HG03575 (cell line): ENCODE data around the gene LPCAT2.

Source experiments
- ATAC-seq: cut with Tn5 transposase; IDR thresholded peaks from one replicate; pipeline ENCODE4 v1.9.1; 2021; ENCODE audit not compliant: unreplicated experiment, insufficient number of reproducible peaks, low FRiP score; ENCODE audit errors: extremely low read depth

LPCAT2 gene

DNA sequence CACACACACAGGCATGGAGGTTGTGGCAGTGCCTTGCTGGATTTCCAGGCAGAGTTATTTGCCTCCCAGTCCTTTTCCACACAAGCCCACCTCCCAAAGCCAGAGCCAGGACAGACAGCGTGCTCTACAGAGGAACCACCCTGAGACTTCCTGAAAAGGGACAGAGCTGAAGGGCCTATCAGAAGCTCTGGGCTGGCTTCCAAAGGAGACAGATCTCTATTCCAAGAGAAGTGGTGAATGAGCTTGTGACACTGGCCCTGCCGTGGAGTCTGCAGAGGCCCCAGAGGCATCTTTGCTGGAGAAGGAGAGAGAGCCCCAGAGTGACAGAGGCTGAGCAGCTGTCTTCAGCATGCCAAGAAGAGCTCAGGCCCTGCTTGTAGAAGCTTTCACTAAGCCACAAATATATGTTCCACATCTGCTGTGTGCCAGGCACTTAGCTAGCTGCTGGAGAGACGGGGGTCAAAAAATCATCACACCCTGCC, 8.3 kb upstream of the LPCAT2 start:
- no peak for ATAC-seq

DNA sequence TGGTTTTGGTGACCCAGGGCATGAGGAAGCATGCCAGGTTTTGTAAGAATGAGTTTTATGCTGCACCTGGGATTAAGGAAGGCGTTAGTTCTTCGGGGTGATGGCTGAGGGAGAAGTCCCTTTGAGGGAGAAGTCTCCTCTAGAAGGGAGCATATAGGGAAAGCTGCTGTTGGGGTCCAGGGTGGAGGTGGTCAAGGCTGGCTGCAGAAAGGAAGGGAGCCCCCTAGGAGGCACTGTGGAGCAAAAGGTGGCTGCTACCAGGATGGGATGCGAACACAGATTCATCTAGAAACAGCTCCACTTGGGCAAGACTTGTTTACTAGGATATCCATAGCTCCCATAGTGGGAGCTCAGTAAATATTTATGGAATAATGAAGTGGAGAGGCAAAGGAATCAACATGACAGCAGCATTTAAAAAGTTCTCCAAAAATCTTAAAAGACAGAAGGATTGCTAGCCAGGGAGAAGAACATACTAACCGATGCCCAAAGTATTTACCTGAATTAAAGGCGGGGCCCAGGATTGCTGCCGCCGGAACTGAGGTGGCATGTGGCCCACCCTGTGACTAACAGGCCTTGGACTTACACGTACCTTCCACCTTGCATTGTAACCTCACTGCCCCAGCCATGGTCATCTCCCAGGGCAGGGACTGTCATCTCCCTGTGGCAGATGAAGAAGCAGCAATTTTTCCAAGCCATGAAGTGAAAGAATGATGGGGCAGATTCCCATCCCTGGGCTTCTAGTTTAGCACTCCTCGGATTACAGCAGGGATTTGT, 7.1 kb upstream of the LPCAT2 start:
- no peak for ATAC-seq

DNA sequence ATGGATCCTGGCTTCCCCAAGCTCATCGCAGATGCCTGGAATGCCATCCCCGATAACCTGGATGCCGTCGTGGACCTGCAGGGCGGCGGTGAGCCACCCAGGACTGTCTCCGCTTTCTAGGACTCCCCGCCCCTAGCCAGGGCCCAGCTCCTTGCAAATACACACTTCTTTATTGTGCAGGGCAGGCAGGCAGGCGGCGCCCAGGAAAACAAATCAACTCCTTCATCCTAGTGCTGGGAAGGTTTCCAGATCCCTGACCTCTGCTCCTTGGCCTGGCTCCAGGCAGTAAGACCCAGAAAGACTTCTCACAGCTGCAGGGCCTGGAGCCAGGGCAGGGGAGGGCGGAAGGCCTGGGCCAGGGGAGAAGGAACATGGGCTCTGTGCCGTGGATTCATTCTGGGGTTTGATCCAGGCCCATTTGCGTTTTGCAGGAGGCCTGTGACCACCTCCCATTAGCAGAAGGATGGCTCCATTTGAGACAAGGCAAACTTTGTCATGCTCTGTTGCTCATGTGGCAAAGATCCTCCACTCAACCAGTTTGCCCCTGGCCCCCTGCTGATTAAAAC, 6.0 kb upstream of the LPCAT2 start:
- ATAC-seq, result no peak

DNA sequence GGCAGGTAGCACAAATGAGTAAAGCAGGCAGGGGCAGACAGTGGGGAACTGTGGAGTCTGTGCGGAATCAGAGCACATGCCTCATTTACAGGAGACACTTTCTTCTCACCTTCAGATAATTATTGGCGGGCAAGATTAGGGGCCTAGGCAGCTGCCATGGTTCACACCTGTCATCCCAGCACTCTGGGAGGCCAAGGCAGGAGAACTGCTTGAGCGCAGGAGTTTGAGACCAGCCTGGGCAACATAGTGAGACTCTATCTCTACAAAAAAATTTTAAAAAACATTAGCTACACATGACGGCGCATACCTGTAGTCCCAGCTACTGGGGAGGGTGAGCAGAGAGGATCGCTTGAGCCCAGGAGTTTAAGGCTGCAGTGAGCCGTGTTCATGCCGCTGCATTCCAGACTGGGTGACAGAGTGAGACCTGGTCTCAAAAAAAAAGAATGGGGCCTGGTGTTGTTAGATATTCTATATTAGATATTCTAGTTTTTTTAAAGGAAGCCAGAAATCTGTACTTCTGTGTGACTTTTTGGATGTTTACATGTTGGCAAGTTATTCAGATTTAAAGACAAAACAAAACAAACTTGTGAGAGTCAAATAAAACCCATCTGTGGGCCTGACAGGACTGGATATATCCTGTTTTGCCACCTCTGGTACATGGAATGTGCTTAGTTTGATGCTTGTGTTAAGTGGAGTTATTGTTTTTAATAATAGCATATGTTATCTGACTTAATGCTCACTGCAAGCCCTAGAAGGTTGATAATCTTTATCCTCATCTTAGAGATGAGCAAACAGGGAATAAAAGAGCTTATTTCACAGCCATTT, 4.9 kb upstream of the LPCAT2 start:
- no peak for ATAC-seq

DNA sequence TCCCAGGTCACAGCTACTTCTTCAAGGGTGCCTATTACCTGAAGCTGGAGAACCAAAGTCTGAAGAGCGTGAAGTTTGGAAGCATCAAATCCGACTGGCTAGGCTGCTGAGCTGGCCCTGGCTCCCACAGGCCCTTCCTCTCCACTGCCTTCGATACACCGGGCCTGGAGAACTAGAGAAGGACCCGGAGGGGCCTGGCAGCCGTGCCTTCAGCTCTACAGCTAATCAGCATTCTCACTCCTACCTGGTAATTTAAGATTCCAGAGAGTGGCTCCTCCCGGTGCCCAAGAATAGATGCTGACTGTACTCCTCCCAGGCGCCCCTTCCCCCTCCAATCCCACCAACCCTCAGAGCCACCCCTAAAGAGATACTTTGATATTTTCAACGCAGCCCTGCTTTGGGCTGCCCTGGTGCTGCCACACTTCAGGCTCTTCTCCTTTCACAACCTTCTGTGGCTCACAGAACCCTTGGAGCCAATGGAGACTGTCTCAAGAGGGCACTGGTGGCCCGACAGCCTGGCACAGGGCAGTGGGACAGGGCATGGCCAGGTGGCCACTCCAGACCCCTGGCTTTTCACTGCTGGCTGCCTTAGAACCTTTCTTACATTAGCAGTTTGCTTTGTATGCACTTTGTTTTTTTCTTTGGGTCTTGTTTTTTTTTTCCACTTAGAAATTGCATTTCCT, 3.4 kb upstream of the LPCAT2 start:
- ATAC-seq, result no peak

DNA sequence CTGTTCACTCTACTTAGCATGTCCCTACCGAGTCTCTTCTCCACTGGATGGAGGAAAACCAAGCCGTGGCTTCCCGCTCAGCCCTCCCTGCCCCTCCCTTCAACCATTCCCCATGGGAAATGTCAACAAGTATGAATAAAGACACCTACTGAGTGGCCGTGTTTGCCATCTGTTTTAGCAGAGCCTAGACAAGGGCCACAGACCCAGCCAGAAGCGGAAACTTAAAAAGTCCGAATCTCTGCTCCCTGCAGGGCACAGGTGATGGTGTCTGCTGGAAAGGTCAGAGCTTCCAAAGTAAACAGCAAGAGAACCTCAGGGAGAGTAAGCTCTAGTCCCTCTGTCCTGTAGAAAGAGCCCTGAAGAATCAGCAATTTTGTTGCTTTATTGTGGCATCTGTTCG, 2.8 kb upstream of the LPCAT2 start:
- ATAC-seq, result no peak

DNA sequence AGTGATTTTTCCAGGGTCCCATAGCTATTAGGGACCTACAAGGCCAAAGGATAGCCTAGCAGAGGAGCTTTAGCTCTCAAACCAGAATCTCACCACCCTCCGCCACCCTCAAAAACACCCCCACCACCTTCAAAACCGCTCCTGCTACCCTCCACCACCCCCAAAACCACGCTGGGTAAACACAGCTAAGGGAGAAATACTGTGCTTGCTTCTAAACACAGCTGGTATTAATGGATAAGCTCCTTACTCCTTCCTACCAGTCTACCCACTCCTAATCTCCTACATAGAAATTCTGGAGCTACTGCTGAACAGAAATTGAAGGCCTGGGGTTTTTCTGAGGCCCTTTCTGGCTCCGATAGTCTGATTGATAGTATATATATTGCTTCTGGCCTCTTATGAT, 2.2 kb upstream of the LPCAT2 start:
- no peak for ATAC-seq

DNA sequence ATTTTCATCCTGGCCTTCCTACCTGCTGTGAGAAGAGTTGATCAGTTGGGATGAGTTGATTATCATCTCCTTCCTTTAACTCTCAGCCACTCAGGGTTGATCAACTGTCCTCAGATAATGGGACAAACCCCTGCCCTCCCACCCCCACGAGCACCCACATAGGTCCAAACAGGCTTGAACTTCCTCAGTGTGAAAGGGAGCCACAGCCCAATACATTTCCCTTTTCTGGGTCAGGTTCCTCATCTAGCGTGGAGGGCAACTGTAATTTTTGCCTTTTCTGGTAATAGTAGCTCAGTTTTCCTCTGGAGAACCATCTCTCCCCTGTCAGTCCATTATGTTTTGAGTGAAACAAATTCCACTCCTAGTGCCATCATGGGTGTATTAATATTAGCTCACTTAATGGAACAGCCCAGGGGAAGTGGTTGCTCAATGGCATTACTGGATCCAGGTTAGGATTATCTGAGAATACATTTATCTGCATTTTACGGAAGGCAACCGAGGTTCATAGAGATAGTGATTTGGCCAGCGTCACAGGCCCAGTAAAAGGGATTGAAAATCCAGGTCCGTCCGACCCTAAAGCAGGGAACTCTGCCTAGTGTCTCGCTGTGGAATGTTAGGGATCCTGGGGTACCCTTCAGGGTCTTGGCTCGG, 476 bp upstream of the LPCAT2 start:
- ATAC-seq, result no peak

DNA sequence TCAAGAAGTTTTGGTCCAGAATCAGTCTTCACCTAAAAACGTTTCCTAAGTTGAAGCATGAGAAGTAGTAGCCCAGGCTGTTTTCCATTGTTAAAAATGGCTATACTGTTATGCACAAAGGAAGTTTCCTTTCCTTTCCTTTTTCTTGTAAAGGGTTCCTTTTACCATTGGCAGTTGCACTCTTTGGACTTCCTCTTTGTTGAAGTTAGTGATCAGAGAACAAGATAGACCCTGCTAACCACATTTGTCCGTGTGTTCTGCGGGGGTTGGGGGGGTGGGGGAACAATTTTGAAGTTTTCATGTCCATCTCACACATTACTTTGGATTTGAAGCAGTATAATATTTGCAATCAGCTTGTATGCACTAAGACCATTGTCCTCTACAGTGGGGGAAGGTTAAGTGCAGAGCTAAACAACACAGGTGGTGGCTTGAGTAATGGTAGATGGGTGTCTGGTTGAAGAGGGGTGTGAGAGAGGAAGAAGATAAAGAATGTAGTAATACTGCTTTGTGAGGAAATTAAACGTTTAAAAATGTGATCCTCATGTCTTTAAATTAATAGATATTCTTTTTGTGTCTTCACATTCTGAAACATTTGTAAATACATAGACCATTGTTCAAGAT, 1.4 kb downstream of the LPCAT2 start:
- ATAC-seq, result no peak

DNA sequence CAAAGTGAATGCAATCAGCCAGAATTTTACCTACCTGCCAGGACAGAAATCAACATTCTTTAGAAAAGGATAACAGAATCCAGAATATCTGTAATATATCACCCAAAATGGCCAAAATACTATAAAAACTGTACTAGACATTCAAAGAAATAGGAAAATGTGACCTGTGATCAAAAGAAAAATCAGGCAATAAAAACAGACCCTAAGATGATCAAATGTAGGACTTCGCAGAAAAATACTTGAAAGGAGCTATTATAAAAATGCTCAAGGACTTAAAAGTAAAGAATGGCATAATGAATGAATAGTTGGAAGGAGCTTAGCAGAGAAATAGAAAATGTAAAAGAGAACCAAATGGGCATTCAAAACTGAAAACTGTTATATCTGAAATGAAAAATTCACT, 4.1 kb downstream of the LPCAT2 start:
- ATAC-seq, result no peak

DNA sequence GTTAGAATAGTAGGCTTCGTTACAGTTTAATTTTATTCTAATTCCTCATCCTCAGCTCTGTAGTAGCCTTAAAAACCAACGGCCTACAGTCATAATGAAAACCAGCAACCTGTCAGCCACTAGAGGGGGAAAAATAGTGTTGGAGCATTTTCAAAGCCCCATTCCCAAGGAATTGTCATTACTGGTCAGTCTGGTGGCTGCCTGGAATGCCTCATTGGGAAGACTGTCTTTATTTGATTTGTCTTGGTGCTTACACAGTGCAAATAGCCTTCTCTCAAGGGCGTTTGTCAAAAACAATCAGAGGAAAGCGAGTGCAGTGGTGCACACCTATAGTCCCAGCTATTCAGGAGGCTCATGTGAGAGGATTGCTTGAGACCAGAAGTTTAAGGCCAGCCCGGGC, 4.7 kb downstream of the LPCAT2 start:
- ATAC-seq, result no peak

DNA sequence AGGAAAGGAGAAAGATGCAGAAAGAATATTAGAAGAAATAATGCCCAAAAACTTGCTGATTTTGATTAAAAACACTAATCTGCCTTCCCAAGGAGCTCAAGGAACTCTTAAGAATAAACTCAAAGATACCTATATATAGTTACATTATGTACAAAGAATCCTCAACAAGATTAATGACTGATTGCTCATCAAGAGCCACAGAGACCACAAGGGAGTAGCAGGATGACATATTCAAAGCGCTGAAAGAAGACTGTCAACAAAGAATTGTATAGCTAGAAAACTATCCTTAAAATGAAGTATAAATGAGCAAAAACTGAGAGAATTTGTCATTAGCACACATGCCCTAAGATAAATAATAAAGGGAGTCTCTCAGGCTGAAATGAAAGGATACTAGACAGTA, 6.2 kb downstream of the LPCAT2 start:
- no peak for ATAC-seq

DNA sequence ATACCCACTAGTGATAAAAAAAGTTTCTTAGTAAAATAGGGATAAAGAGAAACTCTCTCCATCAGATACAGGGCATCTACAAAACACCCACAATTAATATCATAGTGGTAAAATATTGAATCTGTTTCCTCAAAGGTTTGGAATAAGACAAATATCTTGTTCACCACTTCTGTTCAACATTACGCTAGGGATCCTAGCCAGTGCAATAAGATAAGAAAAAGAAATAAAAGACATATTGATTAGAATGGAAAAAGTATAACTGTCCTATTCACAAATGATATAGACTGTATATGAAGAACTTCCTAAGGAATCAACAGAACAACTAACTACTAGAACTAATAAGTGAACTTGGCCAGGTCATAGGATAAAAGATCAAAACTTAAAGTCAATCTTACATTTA, 12.9 kb downstream of the LPCAT2 start:
- ATAC-seq, result no peak

DNA sequence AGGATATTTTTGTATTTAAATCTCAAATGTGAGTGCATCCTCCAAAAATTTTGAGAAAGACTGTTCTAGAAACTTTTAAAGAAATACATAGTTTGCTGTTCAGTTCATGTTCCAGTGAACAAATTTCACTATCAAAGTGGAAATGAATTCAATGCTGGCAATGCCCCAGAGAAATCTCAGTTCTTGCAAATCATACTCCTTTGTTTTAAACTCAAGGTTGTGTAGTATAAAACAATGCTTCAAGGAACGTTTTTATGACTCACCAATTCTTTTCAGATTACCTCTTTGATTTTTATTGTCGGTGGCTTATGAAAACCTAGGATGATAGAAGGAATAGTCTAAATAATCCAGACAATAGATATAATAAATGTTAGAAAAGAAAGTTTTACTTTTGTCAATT, 17.6 kb downstream of the LPCAT2 start:
- ATAC-seq, result no peak

DNA sequence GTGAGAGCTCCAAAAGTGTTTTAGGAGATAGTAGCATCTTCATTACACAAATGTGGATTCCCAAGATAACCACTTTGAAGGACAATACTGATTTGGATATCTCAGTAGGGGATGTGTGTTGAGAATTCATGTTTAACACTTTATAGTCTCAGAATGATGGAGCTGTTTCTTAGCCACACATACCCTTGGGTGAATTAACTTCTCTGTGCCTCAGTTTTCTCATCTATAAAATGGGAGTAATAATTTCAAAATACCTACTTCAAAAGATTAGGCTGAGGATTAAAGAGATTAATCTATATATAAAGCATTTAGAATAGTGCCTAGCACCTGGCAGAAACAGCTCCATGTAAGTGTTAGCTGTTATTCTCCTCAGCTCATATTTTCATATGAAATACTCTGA, 19.0 kb downstream of the LPCAT2 start:
- ATAC-seq, result no peak

DNA sequence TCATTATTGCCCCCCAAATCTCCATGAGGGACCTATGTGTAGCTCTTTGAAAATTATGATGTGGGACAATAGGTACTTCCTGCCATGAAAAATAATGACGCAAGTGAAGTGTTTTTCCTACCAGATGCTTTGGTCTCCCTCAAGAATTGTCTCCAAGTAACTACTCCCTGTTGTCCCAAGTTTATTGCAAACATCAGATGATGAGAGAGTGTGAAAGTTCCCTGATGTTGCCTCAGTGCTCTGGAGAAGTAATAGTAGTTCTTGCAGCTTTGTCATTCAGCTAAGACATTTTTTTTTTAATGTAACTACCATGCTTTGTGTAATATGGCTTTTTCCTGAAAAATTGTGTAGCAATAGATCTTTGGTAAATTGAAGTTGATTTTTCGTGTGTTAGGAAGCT, 20.1 kb downstream of the LPCAT2 start:
- no peak for ATAC-seq

DNA sequence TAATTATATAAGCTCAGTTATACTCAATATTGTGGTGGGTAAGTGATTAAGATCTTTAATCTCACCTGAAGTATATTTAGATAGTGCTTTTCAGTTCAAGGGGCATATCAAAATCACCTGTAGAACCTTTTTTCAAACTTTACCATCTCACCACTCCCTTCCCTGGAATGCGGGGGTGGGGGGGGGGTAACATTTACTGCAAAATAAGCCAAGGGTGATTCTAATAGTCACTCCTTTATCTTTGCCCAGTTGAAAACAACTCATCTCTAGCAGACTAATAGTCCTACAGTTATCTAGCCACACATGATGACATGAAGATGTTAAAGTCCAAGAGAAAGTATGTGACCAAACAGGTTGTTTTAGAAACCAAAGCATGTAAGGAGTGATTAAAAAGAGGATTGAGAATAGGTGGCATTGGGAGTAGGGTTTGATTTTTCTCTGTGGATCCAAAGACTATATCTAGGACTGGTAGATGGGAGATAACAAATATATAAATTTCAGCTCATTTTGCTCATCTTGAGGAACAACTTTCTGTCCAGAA, 21.5 kb downstream of the LPCAT2 start:
- no peak for ATAC-seq

DNA sequence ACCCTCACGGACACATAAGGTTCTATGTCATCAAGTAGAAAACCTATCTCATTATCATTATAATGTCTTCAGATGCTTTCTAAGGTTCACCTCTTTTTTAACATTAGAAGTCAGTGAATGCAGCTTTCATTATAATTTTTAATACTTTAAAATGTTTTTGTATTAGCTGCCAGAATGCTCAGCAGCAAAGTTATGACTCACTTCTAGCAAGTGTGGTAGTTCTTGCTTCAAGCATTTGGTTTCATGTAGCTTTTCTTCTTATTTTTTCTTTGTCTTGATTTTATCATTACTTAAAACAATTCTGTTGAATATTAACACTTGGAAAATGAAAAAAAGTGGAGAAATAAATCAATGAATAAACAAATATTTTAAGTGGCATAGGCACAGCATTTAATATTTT, 23.4 kb downstream of the LPCAT2 start:
- ATAC-seq, result no peak
